OCI-LY1 (cell line): ENCODE measurements around the gene AMDHD2.
"Not testable (repeated sequence)": the region's sequence is repeated elsewhere in the genome, so short reads cannot be mapped to it uniquely, and the experiment has no call there.

ENCODE experiments used
- H2AFZ ChIP-seq: fragments of 200-600 bp; sonication (generic), shearing (Covaris generic); 2 replicates; pipeline ENCODE4 v1.6.0; 2014; ENCODE audit warnings: antibody characterized with exemption, mild to moderate bottlenecking, low read length
- H3F3A ChIP-seq: fragments of 200-600 bp; sonication (generic), shearing (Covaris generic); 2 replicates; pipeline ENCODE4 v1.6.0; 2014; ENCODE audit warnings: mild to moderate bottlenecking, antibody characterized with exemption, low read length, moderate library complexity; ENCODE audit not compliant: insufficient read depth
- H3K27ac ChIP-seq: fragments of 200-600 bp; sonication (generic); 2 replicates; pipeline ENCODE4 v1.5.1; 2014; ENCODE audit warnings: low read length, mixed run types, mild to moderate bottlenecking, low read depth; ENCODE audit not compliant: poor library complexity, severe bottlenecking
- H3K27me3 ChIP-seq: fragments of 200-600 bp; sonication (generic); 2 replicates; pipeline ENCODE4 v1.6.0; 2014; ENCODE audit warnings: antibody characterized with exemption, mild to moderate bottlenecking, low read length, moderate library complexity; ENCODE audit not compliant: insufficient read depth
- H3K36me3 ChIP-seq: fragments of 200-600 bp; sonication (generic); 2 replicates; pipeline ENCODE4 v1.6.1; 2014; ENCODE audit warnings: mild to moderate bottlenecking, antibody characterized with exemption, low read length, moderate library complexity, mixed read lengths; ENCODE audit not compliant: insufficient read depth
- H3K4me1 ChIP-seq: fragments of 200-600 bp; sonication (generic); 2 replicates; pipeline ENCODE4 v1.5.1; 2014; ENCODE audit warnings: mild to moderate bottlenecking, low read length, moderate library complexity; ENCODE audit not compliant: insufficient read depth, severe bottlenecking
- H3K4me2 ChIP-seq: fragments of 200-600 bp; sonication (generic), shearing (Covaris generic); 2 replicates; pipeline ENCODE4 v1.6.1; 2014; ENCODE audit warnings: low read length
- H3K4me3 ChIP-seq: fragments of 200-600 bp; sonication (generic); 2 replicates; pipeline ENCODE4 v1.5.1; 2014; ENCODE audit warnings: low read length, low read depth, mild to moderate bottlenecking, mixed read lengths; ENCODE audit not compliant: poor library complexity, severe bottlenecking
- H3K79me2 ChIP-seq: fragments of 200-600 bp; shearing (Covaris generic); 2 replicates; pipeline ENCODE4 v1.6.1; 2016; ENCODE audit warnings: mixed run types, low read length, mixed read lengths; ENCODE audit not compliant: insufficient read depth
- H3K9ac ChIP-seq: fragments of 200-600 bp; sonication (generic), shearing (Covaris generic); 2 replicates; pipeline ENCODE4 v1.6.1; 2014; ENCODE audit warnings: mild to moderate bottlenecking, low read length, mixed read lengths
- H3K9me2 ChIP-seq: fragments of 200-600 bp; sonication (generic), shearing (Covaris generic); 2 replicates; pipeline ENCODE4 v1.6.1; 2014; ENCODE audit warnings: low read depth, mild to moderate bottlenecking, low read length, mixed read lengths
- H3K9me3 ChIP-seq: fragments of 200-600 bp; shearing (Covaris generic); 2 replicates; pipeline ENCODE4 v1.6.1; 2014; ENCODE audit warnings: low read length, mixed read lengths
- H4K20me1 ChIP-seq: fragments of 200-600 bp; sonication (generic), shearing (Covaris generic); 2 replicates; pipeline ENCODE4 v1.6.0; 2016; ENCODE audit warnings: mild to moderate bottlenecking, low read length; ENCODE audit not compliant: insufficient read depth
- CTCF ChIP-seq: fragments of 200-600 bp; sonication (generic), shearing (Covaris generic); IDR thresholded peaks from 2 replicates; pipeline ENCODE4 v1.5.1; 2017; ENCODE audit warnings: mild to moderate bottlenecking, antibody characterized with exemption, low read length, moderate library complexity, mixed read lengths

AMDHD2 gene

DNA sequence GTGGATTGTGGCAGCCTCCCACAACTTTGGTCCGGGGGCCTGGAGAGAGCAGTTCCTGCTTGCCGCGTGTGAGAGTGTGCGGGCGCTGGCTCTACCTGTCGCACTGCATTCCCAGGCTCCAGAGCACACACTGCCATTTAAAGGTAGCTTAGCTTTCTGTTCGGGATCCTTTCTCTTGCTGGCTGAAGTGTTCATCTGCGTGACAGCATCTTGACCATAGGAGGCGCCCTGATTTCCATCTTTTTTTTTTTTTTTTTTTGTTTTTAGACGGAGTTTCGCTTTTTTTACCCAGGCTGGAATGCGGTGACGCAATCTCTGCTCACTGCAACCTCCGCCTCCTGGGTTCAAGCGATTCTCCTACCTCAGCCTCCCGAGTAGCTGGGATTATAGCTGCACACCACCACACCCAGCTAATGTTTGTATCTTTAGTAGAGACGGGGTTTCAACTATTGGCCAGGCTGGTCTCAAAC lies 31.3 kb downstream of the AMDHD2 start:
- not testable (repeated sequence) for H3K9me2 ChIP-seq, H3K27me3 ChIP-seq, H3K36me3 ChIP-seq, H3K79me2 ChIP-seq, H3K9ac ChIP-seq, H4K20me1 ChIP-seq, H3K27ac ChIP-seq, H3F3A ChIP-seq, H3K4me3 ChIP-seq, H3K4me1 ChIP-seq, H3K4me2 ChIP-seq, H3K9me3 ChIP-seq, H2AFZ ChIP-seq
- TF ChIP-seq CTCF = peak; percentile 13; the same call in 1 of the 2 replicates

- H3K9ac ChIP-seq, H3K4me3 ChIP-seq, H2AFZ ChIP-seq, H4K20me1 ChIP-seq, H3K4me2 ChIP-seq, H3F3A ChIP-seq, H3K36me3 ChIP-seq, H3K9me2 ChIP-seq, H3K27me3 ChIP-seq, H3K79me2 ChIP-seq, H3K9me3 ChIP-seq, H3K27ac ChIP-seq, H3K4me1 ChIP-seq: not testable (repeated sequence)
These were observed 34.7 kb downstream of the AMDHD2 start for GRCh38 chr16:2554709-2555425.

DNA sequence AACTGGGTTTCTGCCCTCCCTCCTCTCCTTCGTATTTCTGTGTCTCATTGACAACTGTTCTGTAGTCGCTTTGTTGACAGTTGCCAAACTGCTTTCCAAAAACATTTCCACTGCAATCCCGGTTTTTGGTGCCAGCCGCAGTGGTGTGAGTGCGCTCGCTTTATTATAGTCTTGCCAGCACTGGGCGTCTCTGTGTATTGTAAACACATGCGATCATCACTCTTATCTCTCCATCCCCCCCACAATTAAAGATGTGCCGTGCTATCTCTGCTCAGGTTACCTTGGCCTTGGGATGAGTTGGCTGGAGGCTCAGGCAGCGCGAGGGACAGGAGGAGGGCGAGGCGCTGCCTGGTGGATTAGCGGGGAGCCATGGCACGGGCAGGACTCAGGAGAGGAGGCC lies 37.0 kb downstream of the AMDHD2 start:
- H3K9me3 ChIP-seq, H3K27ac ChIP-seq, H3K9ac ChIP-seq, H3K4me2 ChIP-seq, H3K36me3 ChIP-seq, H4K20me1 ChIP-seq, H2AFZ ChIP-seq, H3K79me2 ChIP-seq, H3K4me1 ChIP-seq, H3F3A ChIP-seq, H3K27me3 ChIP-seq, H3K9me2 ChIP-seq, H3K4me3 ChIP-seq: not testable (repeated sequence)

- H3F3A ChIP-seq, H3K4me1 ChIP-seq, H3K27me3 ChIP-seq, H3K4me3 ChIP-seq, H3K79me2 ChIP-seq, H3K36me3 ChIP-seq, H3K4me2 ChIP-seq, H4K20me1 ChIP-seq, H3K9ac ChIP-seq, H3K9me3 ChIP-seq, H3K9me2 ChIP-seq, H2AFZ ChIP-seq: not testable (repeated sequence)
- peak overlapping the region; percentile 62 for H3K27ac ChIP-seq
These were observed 40.1 kb downstream of the AMDHD2 start for GRCh38 chr16:2560131-2560797.

- not testable (repeated sequence) for H3K36me3 ChIP-seq, H3F3A ChIP-seq, H3K9me3 ChIP-seq, H4K20me1 ChIP-seq, H3K9me2 ChIP-seq, H3K9ac ChIP-seq, H3K27me3 ChIP-seq, H3K4me1 ChIP-seq, H3K79me2 ChIP-seq, H3K27ac ChIP-seq, H2AFZ ChIP-seq, H3K4me3 ChIP-seq, H3K4me2 ChIP-seq
- TF ChIP-seq CTCF = 0 out of 2 replicates have a peak, but pooled peaks have one; percentile 7
These were observed 40.6 kb downstream of the AMDHD2 start for GRCh38 chr16:2560798-2561133.

DNA sequence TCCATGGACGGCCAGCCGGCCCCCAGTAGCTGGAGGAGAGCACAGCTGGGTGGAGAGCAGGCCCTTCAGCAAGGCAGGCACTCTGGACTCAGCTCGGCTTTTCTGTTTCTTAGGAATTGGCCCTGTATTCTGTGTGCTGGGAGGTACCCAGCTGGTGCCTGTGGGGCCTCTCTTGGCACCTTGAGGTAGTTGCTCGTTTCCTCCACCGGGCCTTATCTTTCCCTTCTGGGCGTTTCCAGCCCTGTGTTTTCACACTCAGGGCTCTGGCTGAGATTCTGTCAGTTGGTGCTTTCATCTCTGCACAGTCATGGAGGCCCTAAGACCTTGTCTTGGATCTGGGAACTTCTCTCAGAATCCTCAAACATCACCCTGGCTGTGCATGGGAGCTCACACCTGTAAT lies 47.3 kb downstream of the AMDHD2 start:
- not testable (repeated sequence) for H2AFZ ChIP-seq, H3K27me3 ChIP-seq

More for the DNA sequence above, 47.3 kb downstream of the AMDHD2 start:
- H3K9me2 ChIP-seq, H3K4me3 ChIP-seq, H3K36me3 ChIP-seq, H4K20me1 ChIP-seq, H3K9ac ChIP-seq, H3K79me2 ChIP-seq, H3K4me1 ChIP-seq, H3K9me3 ChIP-seq, H3F3A ChIP-seq, H3K4me2 ChIP-seq, H3K27ac ChIP-seq: not testable (repeated sequence)
